ENCODE data around the gene COG7. TPM values are rescaled to one million over a fixed set of nuclear protein-coding genes. Genes with fewer than 3 reads are reported as not detected.

The COG7 gene
- total and polyA plus RNA-seq, 2 of the 13 experiments (the other 11 are each of a cell fraction or from before 2014, with no cell fraction given), result 12.6 to 54.5 TPM

GRCh38 chr16:23497543-23497868 lies 44.5 kb upstream of the COG7 start:
- H3K4me3 ChIP-seq (replicated peaks in 1 of 3; ENCODE audit: insufficient read depth in 1 of 3, low read depth in 2 of 3, low read length in 3 of 3), result no peak overlapping the region
- no peak for DNase-seq (ENCODE audit: low spot score)
- no peak overlapping the region for H3K9ac ChIP-seq (ENCODE audit: insufficient read depth, low read depth, low read length)
- no peak for ATAC-seq
- 96% methylated on average over 6 of the region's 6 CpGs for WGBS (ENCODE audit: low lambda C conversion rate)
- H2AFZ ChIP-seq (ENCODE audit: low read length), result no peak overlapping the region
- no peaks in the 10 kb centered on the region for H3K27me3 ChIP-seq (ENCODE audit: control insufficient read depth in 1 of 2, insufficient read depth in 2 of 2, low read length in 2 of 2)
- no peaks in the 10 kb centered on the region for H3K9me3 ChIP-seq (ENCODE audit: low read length)
- no TSS peak for BruUV-seq (replicated peaks)
- intact Hi-C loops (cut with micrococcal nuclease; ENCODE audit: unreplicated experiment) (no loop called here), in situ Hi-C loops (cut with HindIII; ENCODE audit: extremely low pct_ligation_motif_present, low pct_unique_long_range_greater_than_20kb) (no loop called here)
- H3K79me2 ChIP-seq (ENCODE audit: insufficient read depth, low read length), result peaks cover 61% of the 10 kb centered on the region
- ChIA-PET CTCF (ENCODE audit: low intra/inter-chr PET ratio, low total read pairs) (no interaction called here), POLR2A (interaction anchor here (1.6 kb wide), 1 partner anchor 43 kb away, joined by 4 read pairs; no protein-coding TSS in a partner anchor)
- FAIRE-seq, result no peak
- peaks cover 23% of the 10 kb centered on the region for H3K4me1 ChIP-seq (ENCODE audit: insufficient read depth, low read length)
- TF ChIP-seq ZBTB7A (CRISPR knock-in tag; IDR thresholded peaks at IDR 0.05) (no peak), ZBTB43 (CRISPR knock-in tag; conservative IDR thresholded peaks at IDR 0.05) (no peak), ZNF256 (CRISPR knock-in tag; conservative IDR thresholded peaks at IDR 0.05) (no peak), HOXA3 (CRISPR knock-in tag; IDR thresholded peaks at IDR 0.05) (no peak)
- peaks cover 56% of the 10 kb centered on the region for H4K20me1 ChIP-seq (ENCODE audit: insufficient read depth, low read length)
- H3K36me3 ChIP-seq (replicated peaks in 1 of 2; ENCODE audit: control insufficient read depth in 1 of 2, insufficient read depth in 2 of 2, low read length in 2 of 2), result peaks cover 38 to 82% of the 10 kb centered on the region in 2 experiments
- no peak overlapping the region for H3K27ac ChIP-seq (ENCODE audit: extremely low read length, insufficient read depth, low read length)
- no peak overlapping the region for H3K4me2 ChIP-seq (ENCODE audit: low read depth, low read length)

GRCh38 chr16:23496821-23497542 lies 44.0 kb upstream of the COG7 start:
- no peaks in the 10 kb centered on the region for H3K9me3 ChIP-seq (ENCODE audit: low read length)
- peaks cover 56% of the 10 kb centered on the region for H3K79me2 ChIP-seq (ENCODE audit: insufficient read depth, low read length)
- FAIRE-seq, result no peak
- intact Hi-C loops (cut with micrococcal nuclease; ENCODE audit: unreplicated experiment), result no loop called here
- ChIA-PET POLR2A (no interaction called here), CTCF (ENCODE audit: low intra/inter-chr PET ratio, low total read pairs) (no interaction called here)
- ATAC-seq, result no peak
- no peak overlapping the region for H3K9ac ChIP-seq (ENCODE audit: insufficient read depth, low read depth, low read length)
- no peak for DNase-seq (ENCODE audit: low spot score)
- BruUV-seq (replicated peaks), result no TSS peak
- TF ChIP-seq DDIT3 (CRISPR knock-in tag; IDR thresholded peaks at IDR 0.05) (no peak), NR2F2 (IDR thresholded peaks at IDR 0.05; ENCODE audit: borderline replicate concordance, low read depth) (no peak), IRX3 (CRISPR knock-in tag; IDR thresholded peaks at IDR 0.05; ENCODE audit: borderline replicate concordance, low read depth) (no peak), BORCS8-MEF2B (CRISPR knock-in tag; IDR thresholded peaks at IDR 0.05) (no peak), ZNF468 (CRISPR knock-in tag; IDR thresholded peaks at IDR 0.05) (no peak), PLSCR1 (CRISPR knock-in tag; IDR thresholded peaks at IDR 0.05; ENCODE audit: borderline replicate concordance) (no peak)
- H3K4me1 ChIP-seq (ENCODE audit: insufficient read depth, low read length), result peaks cover 21% of the 10 kb centered on the region
- H3K27ac ChIP-seq (ENCODE audit: extremely low read length, insufficient read depth, low read length), result no peak overlapping the region
- in situ Hi-C loops (cut with HindIII; ENCODE audit: extremely low pct_ligation_motif_present, low pct_unique_long_range_greater_than_20kb), result no loop called here
- WGBS (ENCODE audit: low lambda C conversion rate), result 94% methylated on average over 12 of the region's 12 CpGs
- H2AFZ ChIP-seq (ENCODE audit: low read length), result no peak overlapping the region
- no peaks in the 10 kb centered on the region for H3K27me3 ChIP-seq (ENCODE audit: control insufficient read depth in 1 of 2, insufficient read depth in 2 of 2, low read length in 2 of 2)
- peaks cover 51% of the 10 kb centered on the region for H4K20me1 ChIP-seq (ENCODE audit: insufficient read depth, low read length)
- H3K4me3 ChIP-seq (replicated peaks in 1 of 3; ENCODE audit: insufficient read depth in 1 of 3, low read depth in 2 of 3, low read length in 3 of 3), result no peak overlapping the region
- H3K36me3 ChIP-seq (replicated peaks in 1 of 2; ENCODE audit: control insufficient read depth in 1 of 2, insufficient read depth in 2 of 2, low read length in 2 of 2), result peaks cover 43 to 82% of the 10 kb centered on the region in 2 experiments
- H3K4me2 ChIP-seq (ENCODE audit: low read depth, low read length), result no peak overlapping the region

Data from HepG2 (cell line).